Measurements from ENCODE around the gene THEM4. TPM values are rescaled to one million over a fixed set of nuclear protein-coding genes. Genes with fewer than 3 reads are reported as not detected.
"Not testable (repeated sequence)": the region's sequence is repeated elsewhere in the genome, so short reads cannot be mapped to it uniquely, and the experiment has no call there.

Gene THEM4
- total RNA-seq, 2 donors from 2014 or later, result 7.3 to 11.0 TPM

- ATAC-seq (no peak), DNase-seq (no peak)
- intact Hi-C loops (cut with DNase I, micrococcal nuclease), result no loop called here
Observed at GRCh38 chr1:151871284-151872030, 37.9 kb downstream of the THEM4 start.

GRCh38 chr1:151868486-151868885 is 40.8 kb downstream of the THEM4 start:
- peak; percentile 24 for ATAC-seq
- no peak for DNase-seq
- intact Hi-C loops (cut with DNase I, micrococcal nuclease), result no loop called here

- DNase-seq (no peak), ATAC-seq (peak; percentile 70)
- intact Hi-C loops (cut with DNase I, micrococcal nuclease), result no loop called here
Observed at GRCh38 chr1:151867765-151868411, 41.4 kb downstream of the THEM4 start.

GRCh38 chr1:151867321-151867720 is 42.0 kb downstream of the THEM4 start:
- no peak for ATAC-seq
- intact Hi-C loops (cut with DNase I, micrococcal nuclease), result no loop called here
- no peak for DNase-seq

GRCh38 chr1:151864411-151864810 is 44.9 kb downstream of the THEM4 start:
- intact Hi-C loops (cut with DNase I, micrococcal nuclease), result no loop called here
- ATAC-seq (no peak), DNase-seq (no peak)

GRCh38 chr1:151862604-151863003 is 46.7 kb downstream of the THEM4 start:
- intact Hi-C loops (cut with DNase I, micrococcal nuclease), result no loop called here
- DNase-seq (no peak), ATAC-seq (no peak)

- DNase-seq (no peak), ATAC-seq (no peak)
- intact Hi-C loops (cut with DNase I, micrococcal nuclease), result no loop called here
Observed at GRCh38 chr1:151860504-151861187, 48.7 kb downstream of the THEM4 start.

- no peak for DNase-seq
- intact Hi-C loops (cut with DNase I, micrococcal nuclease), result no loop called here
- ATAC-seq, result no peak
Observed at GRCh38 chr1:151859891-151860293, 49.4 kb downstream of the THEM4 start.

- ATAC-seq (no peak), DNase-seq (no peak)
- intact Hi-C loops (cut with DNase I, micrococcal nuclease), result no loop called here
Observed at GRCh38 chr1:151858886-151859665, 50.2 kb downstream of the THEM4 start.

GRCh38 chr1:151858030-151858746 is 51.1 kb downstream of the THEM4 start:
- intact Hi-C loops (cut with DNase I, micrococcal nuclease), result no loop called here
- DNase-seq, result no peak
- no peak for ATAC-seq

GRCh38 chr1:151855933-151856332 is 53.4 kb downstream of the THEM4 start:
- DNase-seq (no peak), ATAC-seq (no peak)
- intact Hi-C loops (cut with DNase I, micrococcal nuclease), result no loop called here

- intact Hi-C loops (cut with DNase I, micrococcal nuclease); DNase-seq; ATAC-seq: not testable (repeated sequence)
Observed at GRCh38 chr1:151855516-151855915, 53.8 kb downstream of the THEM4 start.

- ATAC-seq, result no peak
- DNase-seq, result no peak
Observed at GRCh38 chr1:151854658-151855057, 54.7 kb downstream of the THEM4 start.

GRCh38 chr1:151853411-151853943 is 55.8 kb downstream of the THEM4 start, which contains the start of gene THEM5:
Gene THEM5 (minus strand): TSS chr1:151853712. CDS start chr1:151853565, 147 bp downstream.
- DNase-seq (no peak), ATAC-seq (no peak)
- intact Hi-C loops (cut with DNase I, micrococcal nuclease), result no loop called here

More at GRCh38 chr1:151854658-151855057, 54.7 kb downstream of the THEM4 start:
- intact Hi-C loops (cut with DNase I, micrococcal nuclease), result no loop called here

- ATAC-seq (no peak), DNase-seq (no peak)
- intact Hi-C loops (cut with DNase I, micrococcal nuclease), result no loop called here
Observed at GRCh38 chr1:151852733-151853132, 56.6 kb downstream of the THEM4 start.

- intact Hi-C loops (cut with DNase I, micrococcal nuclease), result no loop called here
- DNase-seq, result no peak
- no peak for ATAC-seq
Observed at GRCh38 chr1:151851886-151852285, 57.4 kb downstream of the THEM4 start.

- DNase-seq (no peak), ATAC-seq (no peak)
- intact Hi-C loops (cut with DNase I, micrococcal nuclease), result no loop called here
Observed at GRCh38 chr1:151849871-151850270, 59.4 kb downstream of the THEM4 start.

GRCh38 chr1:151849126-151849525 is 60.2 kb downstream of the THEM4 start:
- DNase-seq (no peak), ATAC-seq (no peak)
- intact Hi-C loops (cut with DNase I, micrococcal nuclease), result no loop called here

Measured in left colon (tissue), 2 donors.